Nasal cavity respiratory epithelium epithelial cell of viscerocranial mucosa (primary cell): ENCODE data around the gene IL11RA. TPM values are rescaled to one million over a fixed set of nuclear protein-coding genes. Genes with fewer than 3 reads are reported as not detected.

Source experiments
- total RNA-seq: library from RNA; depleted of rRNA; stranded (reverse); fragments of >200 nt; gene quantifications from 2 replicates; pipeline ENCODE4 v1.2.3, GENCODE V29; 2014

Gene IL11RA
- total RNA-seq = 0.68 and 2.3 TPM in 2 replicates

GRCh38 chr9:34651876-34652601 lies at the start of gene IL11RA:
IL11RA (plus strand) TSS chr9:34652185; CDS start chr9:34655218, 3,033 bp downstream.

GRCh38 chr9:34611811-34612787 lies 39.9 kb upstream of the IL11RA start, which contains the start of gene RPP25L:
RPP25L (minus strand) TSS chr9:34612097; CDS start chr9:34611296, 801 bp downstream.

GRCh38 chr9:34620061-34620994 lies 31.7 kb upstream of the IL11RA start, which contains the start of gene DCTN3:
DCTN3 (minus strand) TSS chr9:34620495; CDS start chr9:34620464, 31 bp downstream.

GRCh38 chr9:34628656-34629490 lies 23.1 kb upstream of the IL11RA start, which contains the start of gene ARID3C:
ARID3C (minus strand) TSS chr9:34629066; CDS start chr9:34628014, 1,052 bp downstream.

GRCh38 chr9:34637356-34638137 lies 14.4 kb upstream of the IL11RA start, which contains the start of gene SIGMAR1:
SIGMAR1 (minus strand) TSS chr9:34637787; CDS start chr9:34637697, 90 bp downstream.

GRCh38 chr9:34646211-34647083 lies 5.5 kb upstream of the IL11RA start, which contains the start of gene GALT:
GALT (plus strand) TSS chr9:34646675; CDS start chr9:34646705, 30 bp downstream.

GRCh38 chr9:34662526-34663302 lies 10.7 kb downstream of the IL11RA start, which contains the start of gene CCL27:
CCL27 (minus strand) TSS chr9:34662657; CDS start chr9:34662633, 24 bp downstream.

GRCh38 chr9:34690983-34691935 lies 39.3 kb downstream of the IL11RA start, which contains the start of gene CCL19:
CCL19 (minus strand) TSS chr9:34691276; CDS start chr9:34691139, 137 bp downstream.

GRCh38 chr9:34710023-34710422 lies 58.0 kb downstream of the IL11RA start, which contains the start of gene CCL21:
CCL21 (minus strand) TSS chr9:34710136; CDS start chr9:34710066, 70 bp downstream.

Other genes with a start within 250 kb of the IL11RA start
- 4.4 and 10.0 TPM in 2 replicates for gene FAM219A, start 193.6 kb upstream of the IL11RA start, total RNA-seq
- gene DNAI1, start 193.4 kb upstream of the IL11RA start, total RNA-seq = not detected in 2 replicates
- not detected in 2 replicates for gene ENHO, start 129.2 kb upstream of the IL11RA start, total RNA-seq
- not detected in 2 replicates for gene CNTFR, start 62.5 kb upstream of the IL11RA start, total RNA-seq
- gene RPP25L, start 40.1 kb upstream of the IL11RA start, total RNA-seq = 18.0 and 56.4 TPM in 2 replicates
- 56.2 and 57.4 TPM in 2 replicates for gene DCTN3, start 31.7 kb upstream of the IL11RA start, total RNA-seq
- 0.34 and 0.50 TPM in 2 replicates for gene ARID3C, start 23.1 kb upstream of the IL11RA start, total RNA-seq
- 64.6 and 84.9 TPM in 2 replicates for gene SIGMAR1, start 14.4 kb upstream of the IL11RA start, total RNA-seq
- 12.3 and 25.3 TPM in 2 replicates for gene GALT, start 5.5 kb upstream of the IL11RA start, total RNA-seq
- gene CCL27, start 10.5 kb downstream of the IL11RA start, total RNA-seq = 0.21 and 0.34 TPM in 2 replicates
- not detected in 2 replicates for gene CCL19, start 39.1 kb downstream of the IL11RA start, total RNA-seq
- not detected in 2 replicates for gene CCL21, start 58.0 kb downstream of the IL11RA start, total RNA-seq